BE2C (cell line): ENCODE data around the gene ZNF362.

ENCODE experiments used
- DNase-seq: peaks from one replicate; pipeline ENCODE4 v3.0.0-alpha.2; 2020
- H3K27me3 ChIP-seq: fragments of 250-450 bp; sonication (Bioruptor Pico); 2 replicates; pipeline ENCODE4 v1.5.1; 2020; ENCODE audit warnings: mild to moderate bottlenecking
- H3K36me3 ChIP-seq: fragments of 250-450 bp; sonication (Bioruptor Pico); 2 replicates; pipeline ENCODE4 v1.5.1; 2020; ENCODE audit warnings: mild to moderate bottlenecking
- H3K4me1 ChIP-seq: fragments of 250-450 bp; sonication (Bioruptor Pico); 2 replicates; pipeline ENCODE4 v1.5.1; 2020
- H3K4me3 ChIP-seq: 2 replicates; pipeline ENCODE4 v1.5.1; 2011; ENCODE audit warnings: low read depth, low read length
- H3K9me3 ChIP-seq: fragments of 250-450 bp; sonication (Bioruptor Pico); 2 replicates; pipeline ENCODE4 v1.5.1; 2020
- TF ChIP-seq, protein P1 (sequence below): IDR thresholded peaks from 2 replicates; pipeline ENCODE4 v1.5.1; 2012; ENCODE audit warnings: mild to moderate bottlenecking, low read depth, low read length

The ZNF362 gene

DNA sequence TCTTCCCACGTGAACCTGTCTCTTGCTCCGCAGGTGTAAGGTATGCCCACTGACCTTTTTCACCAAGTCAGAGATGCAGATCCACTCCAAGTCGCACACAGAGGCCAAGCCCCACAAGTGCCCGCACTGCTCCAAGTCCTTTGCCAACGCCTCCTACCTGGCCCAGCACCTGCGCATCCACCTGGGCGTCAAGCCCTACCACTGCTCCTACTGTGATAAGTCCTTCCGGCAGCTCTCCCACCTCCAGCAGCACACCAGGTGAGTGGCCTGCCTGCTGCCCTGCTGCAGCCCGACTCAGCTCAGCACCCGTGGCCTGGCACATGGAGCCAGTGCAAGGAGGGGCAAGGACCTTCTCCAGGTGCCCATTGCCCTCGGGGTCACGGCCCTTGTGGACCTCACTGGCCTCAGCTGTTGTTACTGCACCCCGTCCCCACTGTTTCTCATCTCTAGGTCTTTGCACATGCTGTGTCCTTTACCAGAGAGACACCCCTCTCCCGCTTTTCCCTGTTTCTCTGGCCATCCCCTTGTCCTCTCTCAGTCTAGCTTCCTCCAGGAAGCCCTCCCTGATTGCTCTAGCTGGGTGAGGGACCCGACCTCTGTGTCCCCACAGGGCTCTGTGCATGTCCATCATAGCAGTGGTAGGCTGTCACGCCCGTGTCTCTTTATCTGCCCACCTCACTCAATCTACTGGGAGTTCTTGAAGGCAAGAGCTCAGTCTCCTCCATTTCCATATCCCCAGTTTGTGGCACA is 25.4 kb downstream of the ZNF362 start:
- TF ChIP-seq, protein P1, sequence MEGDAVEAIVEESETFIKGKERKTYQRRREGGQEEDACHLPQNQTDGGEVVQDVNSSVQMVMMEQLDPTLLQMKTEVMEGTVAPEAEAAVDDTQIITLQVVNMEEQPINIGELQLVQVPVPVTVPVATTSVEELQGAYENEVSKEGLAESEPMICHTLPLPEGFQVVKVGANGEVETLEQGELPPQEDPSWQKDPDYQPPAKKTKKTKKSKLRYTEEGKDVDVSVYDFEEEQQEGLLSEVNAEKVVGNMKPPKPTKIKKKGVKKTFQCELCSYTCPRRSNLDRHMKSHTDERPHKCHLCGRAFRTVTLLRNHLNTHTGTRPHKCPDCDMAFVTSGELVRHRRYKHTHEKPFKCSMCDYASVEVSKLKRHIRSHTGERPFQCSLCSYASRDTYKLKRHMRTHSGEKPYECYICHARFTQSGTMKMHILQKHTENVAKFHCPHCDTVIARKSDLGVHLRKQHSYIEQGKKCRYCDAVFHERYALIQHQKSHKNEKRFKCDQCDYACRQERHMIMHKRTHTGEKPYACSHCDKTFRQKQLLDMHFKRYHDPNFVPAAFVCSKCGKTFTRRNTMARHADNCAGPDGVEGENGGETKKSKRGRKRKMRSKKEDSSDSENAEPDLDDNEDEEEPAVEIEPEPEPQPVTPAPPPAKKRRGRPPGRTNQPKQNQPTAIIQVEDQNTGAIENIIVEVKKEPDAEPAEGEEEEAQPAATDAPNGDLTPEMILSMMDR, result no peak
- no peak for DNase-seq
- no peak overlapping the region for H3K4me3 ChIP-seq
- no peaks in the 10 kb centered on the region for H3K27me3 ChIP-seq
- no peaks in the 10 kb centered on the region for H3K9me3 ChIP-seq
- H3K4me1 ChIP-seq, result no peaks in the 10 kb centered on the region
- peaks cover 2% of the 10 kb centered on the region; the same call in 1 of the 2 replicates for H3K36me3 ChIP-seq

DNA sequence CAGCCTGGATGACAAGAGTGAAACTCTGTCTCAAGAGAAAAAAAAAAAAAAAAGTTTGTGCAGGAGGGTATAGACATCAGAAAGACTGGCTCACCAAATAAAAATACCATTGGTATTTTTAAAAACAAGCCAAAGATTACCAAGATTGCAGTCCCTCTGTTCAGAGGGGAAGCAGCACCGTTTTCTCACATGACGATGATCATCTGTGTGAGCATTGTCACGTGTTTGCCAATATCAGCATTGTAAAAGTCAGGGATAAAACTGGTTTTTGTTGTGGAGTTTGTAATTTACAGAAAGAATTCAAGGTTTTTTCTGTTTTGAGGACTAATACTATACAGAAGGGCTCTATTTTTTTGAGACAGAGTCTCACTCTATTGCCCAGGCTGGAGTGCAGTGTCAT is 26.5 kb downstream of the ZNF362 start:
- no peak overlapping the region for H3K4me3 ChIP-seq
- DNase-seq, result no peak
- H3K36me3 ChIP-seq, result 0 out of 2 replicates have a peak, but pooled peaks cover 2% of the 10 kb centered on the region

DNA sequence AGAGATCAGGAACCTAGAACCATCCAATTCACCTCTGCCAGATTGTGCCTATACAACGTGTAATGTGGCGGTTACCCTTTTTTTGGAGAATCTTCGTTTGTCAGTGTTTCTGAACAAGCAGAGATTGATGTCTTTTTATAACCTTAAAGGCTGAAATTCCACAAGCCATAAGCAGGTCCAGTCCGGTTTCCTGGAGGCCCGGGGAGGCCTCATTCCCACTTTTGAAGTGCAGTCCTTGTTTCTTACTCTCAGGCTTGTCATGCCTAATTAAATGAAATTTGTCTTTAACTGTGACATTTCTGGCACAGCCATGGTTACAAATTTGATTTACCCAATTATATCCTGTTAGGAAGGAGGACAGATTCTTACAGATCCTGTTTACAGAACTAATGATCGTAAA is 27.8 kb downstream of the ZNF362 start:
- TF ChIP-seq, protein P1, result no peak
- Histone ChIP-seq H3K4me1 (no peaks in the 10 kb centered on the region), H3K27me3 (no peaks in the 10 kb centered on the region), H3K9me3 (no peaks in the 10 kb centered on the region), H3K36me3 (0 out of 2 replicates have a peak, but pooled peaks cover 2% of the 10 kb centered on the region), H3K4me3 (no peak overlapping the region)
- DNase-seq, result no peak

More for the DNA sequence above, 26.5 kb downstream of the ZNF362 start:
- H3K27me3 ChIP-seq, result no peaks in the 10 kb centered on the region
- TF ChIP-seq, protein P1, result no peak
- no peaks in the 10 kb centered on the region for H3K9me3 ChIP-seq
- H3K4me1 ChIP-seq, result no peaks in the 10 kb centered on the region

DNA sequence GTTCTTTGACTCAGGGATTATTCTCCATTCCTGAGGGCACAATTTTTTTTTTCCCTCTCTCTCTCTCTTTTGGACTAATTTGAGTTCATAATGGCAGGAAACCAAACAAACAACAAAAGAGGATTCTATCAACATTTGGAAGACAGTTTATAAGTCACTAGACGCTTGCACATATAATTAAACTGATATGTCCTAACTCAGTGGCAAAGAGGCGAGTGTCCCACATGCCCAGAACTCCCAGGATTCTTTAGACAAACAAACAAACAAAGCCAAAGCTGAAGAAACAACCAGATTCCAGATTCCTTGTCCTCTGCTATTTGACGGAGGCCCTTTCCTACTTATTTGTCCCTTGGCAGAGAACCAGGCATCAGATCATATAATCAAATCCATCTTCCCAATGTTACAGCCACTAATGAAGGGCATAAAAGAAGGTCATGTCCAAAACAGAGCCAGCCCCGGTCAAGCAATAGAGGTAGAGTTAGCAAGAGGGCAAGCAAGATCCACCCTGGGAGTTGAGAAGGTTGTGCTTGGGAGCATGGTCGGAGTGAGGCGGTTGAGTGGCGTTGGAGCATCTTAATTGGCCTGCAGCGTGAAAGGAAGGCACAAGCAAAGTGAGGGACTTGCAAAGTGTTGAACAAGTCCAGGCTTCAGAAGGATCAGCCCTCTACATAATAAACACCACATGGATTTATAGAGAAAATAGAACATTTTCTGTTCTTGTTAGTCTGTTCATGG is 30.3 kb downstream of the ZNF362 start:
- Histone ChIP-seq H3K27me3 (no peaks in the 10 kb centered on the region), H3K4me3 (no peak overlapping the region), H3K36me3 (0 out of 2 replicates have a peak, but pooled peaks cover 1% of the 10 kb centered on the region), H3K9me3 (no peaks in the 10 kb centered on the region), H3K4me1 (no peaks in the 10 kb centered on the region)
- DNase-seq, result no peak
- TF ChIP-seq, protein P1, result no peak

DNA sequence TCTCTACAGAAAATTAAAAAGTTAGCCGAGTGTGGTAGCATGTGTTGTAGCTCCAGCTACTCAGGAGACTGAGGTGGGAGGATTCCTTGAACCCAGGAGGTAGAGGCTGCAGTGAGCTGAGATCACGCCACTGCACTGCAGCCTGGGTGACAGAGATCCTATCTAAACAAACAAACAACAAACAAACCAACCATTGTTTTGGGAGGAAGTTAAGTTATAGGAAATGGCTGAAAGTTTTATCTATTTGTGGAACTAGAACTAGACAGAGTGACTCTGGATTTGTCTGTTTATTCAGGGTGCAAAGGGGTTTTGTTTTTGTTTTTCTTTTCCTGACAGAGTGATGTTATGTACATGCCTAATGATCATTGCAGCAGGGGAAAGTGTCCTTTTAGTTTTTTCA is 31.0 kb downstream of the ZNF362 start:
- TF ChIP-seq, protein P1, result no peak
- H3K27me3 ChIP-seq, result no peaks in the 10 kb centered on the region
- H3K36me3 ChIP-seq, result no peaks in the 10 kb centered on the region
- no peaks in the 10 kb centered on the region for H3K9me3 ChIP-seq
- no peak for DNase-seq
- H3K4me1 ChIP-seq, result no peaks in the 10 kb centered on the region
- H3K4me3 ChIP-seq, result no peak overlapping the region
